ENCODE data around the gene ATP5F1E.

GRCh38 chr20:59013031-59013951, 18.8 kb downstream of the ATP5F1E start:
- TF ChIP-seq RAD21 (IDR thresholded peaks at IDR 0.05): no peak
- no peak for TF ChIP-seq SP1 (IDR thresholded peaks at IDR 0.05)
- no peak for TF ChIP-seq CTCF (IDR thresholded peaks at IDR 0.05; ENCODE audit: low read depth, low read length, missing input control)
- TF ChIP-seq, protein P1, sequence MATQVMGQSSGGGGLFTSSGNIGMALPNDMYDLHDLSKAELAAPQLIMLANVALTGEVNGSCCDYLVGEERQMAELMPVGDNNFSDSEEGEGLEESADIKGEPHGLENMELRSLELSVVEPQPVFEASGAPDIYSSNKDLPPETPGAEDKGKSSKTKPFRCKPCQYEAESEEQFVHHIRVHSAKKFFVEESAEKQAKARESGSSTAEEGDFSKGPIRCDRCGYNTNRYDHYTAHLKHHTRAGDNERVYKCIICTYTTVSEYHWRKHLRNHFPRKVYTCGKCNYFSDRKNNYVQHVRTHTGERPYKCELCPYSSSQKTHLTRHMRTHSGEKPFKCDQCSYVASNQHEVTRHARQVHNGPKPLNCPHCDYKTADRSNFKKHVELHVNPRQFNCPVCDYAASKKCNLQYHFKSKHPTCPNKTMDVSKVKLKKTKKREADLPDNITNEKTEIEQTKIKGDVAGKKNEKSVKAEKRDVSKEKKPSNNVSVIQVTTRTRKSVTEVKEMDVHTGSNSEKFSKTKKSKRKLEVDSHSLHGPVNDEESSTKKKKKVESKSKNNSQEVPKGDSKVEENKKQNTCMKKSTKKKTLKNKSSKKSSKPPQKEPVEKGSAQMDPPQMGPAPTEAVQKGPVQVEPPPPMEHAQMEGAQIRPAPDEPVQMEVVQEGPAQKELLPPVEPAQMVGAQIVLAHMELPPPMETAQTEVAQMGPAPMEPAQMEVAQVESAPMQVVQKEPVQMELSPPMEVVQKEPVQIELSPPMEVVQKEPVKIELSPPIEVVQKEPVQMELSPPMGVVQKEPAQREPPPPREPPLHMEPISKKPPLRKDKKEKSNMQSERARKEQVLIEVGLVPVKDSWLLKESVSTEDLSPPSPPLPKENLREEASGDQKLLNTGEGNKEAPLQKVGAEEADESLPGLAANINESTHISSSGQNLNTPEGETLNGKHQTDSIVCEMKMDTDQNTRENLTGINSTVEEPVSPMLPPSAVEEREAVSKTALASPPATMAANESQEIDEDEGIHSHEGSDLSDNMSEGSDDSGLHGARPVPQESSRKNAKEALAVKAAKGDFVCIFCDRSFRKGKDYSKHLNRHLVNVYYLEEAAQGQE (IDR thresholded peaks at IDR 0.05): no peak
- TF ChIP-seq, protein P2, sequence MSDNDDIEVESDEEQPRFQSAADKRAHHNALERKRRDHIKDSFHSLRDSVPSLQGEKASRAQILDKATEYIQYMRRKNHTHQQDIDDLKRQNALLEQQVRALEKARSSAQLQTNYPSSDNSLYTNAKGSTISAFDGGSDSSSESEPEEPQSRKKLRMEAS (IDR thresholded peaks at IDR 0.05): no peak
- no peak for TF ChIP-seq ZBTB33 (IDR thresholded peaks at IDR 0.05)
- TF ChIP-seq TAF1 (conservative IDR thresholded peaks at IDR 0.05): no peak
- TF ChIP-seq, protein P3, sequence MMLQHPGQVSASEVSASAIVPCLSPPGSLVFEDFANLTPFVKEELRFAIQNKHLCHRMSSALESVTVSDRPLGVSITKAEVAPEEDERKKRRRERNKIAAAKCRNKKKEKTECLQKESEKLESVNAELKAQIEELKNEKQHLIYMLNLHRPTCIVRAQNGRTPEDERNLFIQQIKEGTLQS (IDR thresholded peaks at IDR 0.05): no peak
- TF ChIP-seq FOXA1 (IDR thresholded peaks at IDR 0.05): no peak
- TF ChIP-seq YY1 (IDR thresholded peaks at IDR 0.05): no peak
- no peak for TF ChIP-seq GABPA (IDR thresholded peaks at IDR 0.05 in 1 of 2, conservative IDR thresholded peaks at IDR 0.05 in 1 of 2)
- no peak for TF ChIP-seq HNF4G (IDR thresholded peaks at IDR 0.05)
- TF ChIP-seq JUND (IDR thresholded peaks at IDR 0.05): no peak
- no peak for TF ChIP-seq EGR1 (IDR thresholded peaks at IDR 0.05; ENCODE audit: low read depth in 2 of 2)

Data from liver (tissue), 3 donors.